GM15510 (cell line): ENCODE results near the gene ERO1A.

Experiments
- POLR2A ChIP-seq: IDR thresholded peaks from 3 replicates; pipeline ENCODE4 v1.6.1; 2011; ENCODE audit warnings: borderline replicate concordance; ENCODE audit not compliant: insufficient read length; ENCODE audit errors: extremely low read depth

ERO1A gene

GRCh38 chr14:52590318-52590717 is 105.0 kb downstream of the ERO1A start:
- no peak for TF ChIP-seq POLR2A
